Right atrium auricular region (tissue), 2 donors: ENCODE data around the gene UROS. TPM values are rescaled to one million over a fixed set of nuclear protein-coding genes. Genes with fewer than 3 reads are reported as not detected.

Source experiments
- DNase-seq: peaks from one replicate; pipeline ENCODE4 v3.0.0-alpha.2; 2019; ENCODE audit warnings: low spot score
- H3K27ac ChIP-seq, 2 donors: fragments of 200-600 bp; sonication (generic); 1 replicate in 1 of 2; 2 replicates in 1 of 2; pipeline ENCODE4 v1.5.1; 2016 to 2019
- H3K27me3 ChIP-seq, 2 donors: fragments of 200-600 bp; sonication (generic); one replicate each; pipeline versions ENCODE4 v1.5.1 to v1.6.0; 2017 to 2019
- H3K36me3 ChIP-seq: fragments of 200-600 bp; sonication (generic); one replicate; pipeline ENCODE4 v1.5.1; 2016
- H3K4me1 ChIP-seq, 2 donors: fragments of 200-600 bp; sonication (generic); one replicate each; pipeline versions ENCODE4 v1.5.1 to v1.6.0; 2017 to 2019
- H3K4me3 ChIP-seq, 2 donors: fragments of 200-600 bp; sonication (generic); 1 replicate in 1 of 2; 2 replicates in 1 of 2; pipeline ENCODE4 v1.5.1; 2017 to 2019; ENCODE audit warnings: mild to moderate bottlenecking in 1 of 2, moderate library complexity in 1 of 2
- H3K9me3 ChIP-seq, 2 donors: fragments of 200-600 bp; sonication (generic); one replicate each; pipeline ENCODE4 v1.5.1; 2019
- total RNA-seq, 2 donors: library from RNA; depleted of rRNA; stranded (reverse); fragments of >200 nt; gene quantifications; one replicate each; pipeline ENCODE4 v1.1.0, GENCODE V29; 2016
- TF ChIP-seq, protein P1 (sequence below), 2 donors: fragments of 200-600 bp; sonication (generic); IDR thresholded peaks; one replicate each; pipeline ENCODE4 v1.5.1; 2019; ENCODE audit warnings: antibody characterized with exemption in 2 of 2

Gene UROS
- total RNA-seq, 2 donors from 2014 or later: 54.1 to 81.0 TPM

DNA sequence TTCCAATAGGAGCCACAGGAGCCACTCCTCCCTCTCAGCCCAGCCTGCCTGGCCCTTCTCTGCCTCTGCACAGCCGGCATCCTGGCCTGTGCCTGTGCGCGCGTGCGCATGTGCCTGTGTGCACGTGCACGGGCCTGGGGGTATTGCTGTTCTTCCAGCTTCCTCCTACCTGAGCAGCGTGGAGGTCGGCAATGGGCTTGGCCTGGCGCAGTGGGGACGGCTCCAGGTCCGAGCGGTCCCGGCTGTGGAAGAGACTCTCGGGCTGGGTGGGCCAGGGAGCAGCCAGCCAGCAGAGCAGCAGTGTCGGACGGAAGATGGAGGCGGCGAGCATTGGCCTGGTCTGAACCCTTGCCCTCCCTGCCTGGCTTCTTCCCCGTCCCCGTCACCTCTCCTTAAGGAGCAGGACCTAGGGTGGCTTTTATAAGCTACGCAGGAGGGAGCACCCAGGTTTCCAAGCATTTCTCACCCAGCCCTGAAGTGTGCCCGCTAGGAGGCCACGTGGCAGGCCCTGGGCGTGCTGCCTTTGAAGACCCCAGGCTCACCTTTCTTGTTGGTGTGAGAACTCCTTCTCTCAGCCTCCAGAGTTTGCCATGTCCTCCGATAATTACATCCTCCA is 47.5 kb downstream of the UROS start, which contains the start of gene MMP21:
MMP21 (minus strand) TSS at position 331 of the 616 bp plus-strand sequence; CDS start at position 331, 0 bp downstream.
- DNase-seq: no peak
- no peaks in the 10 kb centered on the region for H3K36me3 ChIP-seq
- H3K27ac ChIP-seq: no peak within 1 kb of the TSS
- no peaks in the 10 kb centered on the region for H3K4me1 ChIP-seq
- no peak within 1 kb of the TSS for H3K4me3 ChIP-seq
- TF ChIP-seq, protein P1, sequence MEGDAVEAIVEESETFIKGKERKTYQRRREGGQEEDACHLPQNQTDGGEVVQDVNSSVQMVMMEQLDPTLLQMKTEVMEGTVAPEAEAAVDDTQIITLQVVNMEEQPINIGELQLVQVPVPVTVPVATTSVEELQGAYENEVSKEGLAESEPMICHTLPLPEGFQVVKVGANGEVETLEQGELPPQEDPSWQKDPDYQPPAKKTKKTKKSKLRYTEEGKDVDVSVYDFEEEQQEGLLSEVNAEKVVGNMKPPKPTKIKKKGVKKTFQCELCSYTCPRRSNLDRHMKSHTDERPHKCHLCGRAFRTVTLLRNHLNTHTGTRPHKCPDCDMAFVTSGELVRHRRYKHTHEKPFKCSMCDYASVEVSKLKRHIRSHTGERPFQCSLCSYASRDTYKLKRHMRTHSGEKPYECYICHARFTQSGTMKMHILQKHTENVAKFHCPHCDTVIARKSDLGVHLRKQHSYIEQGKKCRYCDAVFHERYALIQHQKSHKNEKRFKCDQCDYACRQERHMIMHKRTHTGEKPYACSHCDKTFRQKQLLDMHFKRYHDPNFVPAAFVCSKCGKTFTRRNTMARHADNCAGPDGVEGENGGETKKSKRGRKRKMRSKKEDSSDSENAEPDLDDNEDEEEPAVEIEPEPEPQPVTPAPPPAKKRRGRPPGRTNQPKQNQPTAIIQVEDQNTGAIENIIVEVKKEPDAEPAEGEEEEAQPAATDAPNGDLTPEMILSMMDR (IDR thresholded peaks at IDR 0.05): no peak
- no peaks in the 10 kb centered on the region for H3K9me3 ChIP-seq
- no peaks in the 10 kb centered on the region for H3K27me3 ChIP-seq

DNA sequence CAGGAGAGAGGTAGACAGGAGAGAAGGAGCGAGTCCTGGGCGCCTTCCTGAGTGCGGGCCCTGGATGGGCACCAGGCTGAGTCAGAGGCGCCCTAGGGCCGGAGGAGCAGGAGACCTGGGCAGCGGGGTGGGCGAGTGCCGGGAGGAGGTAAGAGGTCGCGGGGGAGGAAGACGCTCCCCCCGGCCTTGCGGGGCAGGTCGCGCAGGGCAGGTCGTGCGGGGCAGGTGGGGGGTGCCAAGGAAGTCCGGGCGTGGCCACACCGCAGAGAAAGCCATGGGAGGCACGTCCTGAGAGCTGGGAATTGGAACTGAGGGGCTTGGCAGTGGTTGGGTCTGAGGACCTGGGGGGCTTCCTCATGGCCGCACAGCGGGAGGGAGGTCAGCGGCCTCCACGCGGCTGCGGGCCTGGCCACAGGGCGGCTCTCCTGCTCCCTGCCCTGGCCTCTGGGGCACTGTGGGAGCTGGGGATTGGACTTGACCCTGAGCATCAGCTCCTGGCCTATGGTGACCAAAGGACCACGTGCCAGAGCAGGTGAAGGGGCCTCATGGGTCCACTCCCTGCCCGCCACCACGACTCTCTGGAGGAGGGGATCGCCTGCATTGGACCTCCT is 48.4 kb downstream of the UROS start:
- DNase-seq: no peak
- Histone ChIP-seq H3K4me3 (no peak overlapping the region), H3K9me3 (no peaks in the 10 kb centered on the region), H3K36me3 (no peaks in the 10 kb centered on the region), H3K4me1 (no peaks in the 10 kb centered on the region), H3K27me3 (no peaks in the 10 kb centered on the region), H3K27ac (no peak overlapping the region)
- TF ChIP-seq, protein P1 (IDR thresholded peaks at IDR 0.05): no peak

DNA sequence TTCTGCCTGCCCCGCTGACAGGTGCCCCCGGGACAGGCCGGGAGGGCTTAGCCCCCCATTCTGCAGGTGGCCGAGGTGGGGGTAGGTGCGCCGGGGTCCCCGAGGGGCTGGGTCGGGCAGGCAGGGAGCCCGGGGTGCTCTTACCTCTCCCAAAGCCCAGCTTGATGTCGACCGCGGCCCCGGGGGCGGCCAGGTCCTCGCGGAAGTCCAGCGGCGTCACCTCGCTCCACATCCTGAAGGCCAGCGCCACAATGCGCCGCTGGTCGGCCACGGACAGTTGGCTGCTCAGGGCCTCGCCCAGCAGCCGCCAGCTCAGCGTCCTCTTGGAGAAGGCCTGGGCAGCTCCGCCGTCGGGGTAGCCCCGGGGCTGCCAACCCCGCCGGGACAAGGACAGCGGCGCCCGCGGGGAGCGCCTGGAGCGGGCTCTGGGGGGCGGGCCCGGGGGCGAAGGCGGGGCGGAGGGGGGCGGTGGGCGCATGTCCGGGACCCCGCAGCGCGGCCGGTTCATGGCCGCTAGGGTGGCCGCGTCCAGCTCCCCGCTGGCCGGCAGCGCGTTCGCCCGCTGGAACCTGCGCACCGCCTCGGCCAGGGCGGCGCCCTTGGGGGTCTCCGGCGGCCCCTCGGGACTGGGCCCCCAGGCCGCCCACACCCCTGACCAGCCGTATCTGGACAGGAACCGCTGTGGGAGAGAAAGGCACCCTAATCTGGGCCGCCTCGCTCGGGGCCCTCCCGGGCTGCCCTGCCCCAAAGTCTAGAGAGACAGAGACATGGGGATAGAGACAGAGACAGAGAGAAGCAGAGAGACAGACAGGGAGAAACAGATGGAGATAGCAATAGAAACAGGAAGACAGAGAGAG is 49.1 kb downstream of the UROS start:
- Histone ChIP-seq H3K27ac (no peak overlapping the region), H3K4me1 (peaks cover 0 to 5% of the 10 kb centered on the region in 2 donors), H3K27me3 (no peaks in the 10 kb centered on the region), H3K36me3 (no peaks in the 10 kb centered on the region), H3K4me3 (peak overlapping the region in 1 of 2 donors; percentile 24), H3K9me3 (no peaks in the 10 kb centered on the region)
- TF ChIP-seq, protein P1 (IDR thresholded peaks at IDR 0.05): no peak
- no peak for DNase-seq

DNA sequence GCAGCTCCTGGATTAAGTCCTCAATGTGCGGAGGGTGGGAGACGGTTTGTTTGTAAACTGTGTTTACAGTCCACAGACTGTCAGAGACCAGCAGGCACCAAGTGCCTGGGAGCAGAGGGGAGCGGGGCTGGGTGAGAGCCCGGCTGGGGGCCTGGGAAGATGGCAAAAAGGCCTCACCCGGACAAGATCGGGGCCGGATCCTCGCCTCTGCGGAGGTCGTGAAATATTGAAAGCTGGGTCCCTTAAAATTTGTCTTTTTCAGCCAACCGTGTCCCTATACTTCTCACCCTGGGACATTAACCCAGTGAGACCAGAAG is 50.2 kb downstream of the UROS start:
- Histone ChIP-seq H3K4me3 (no peak overlapping the region), H3K36me3 (no peaks in the 10 kb centered on the region), H3K27me3 (no peaks in the 10 kb centered on the region), H3K27ac (no peak overlapping the region), H3K4me1 (peaks cover 0 to 16% of the 10 kb centered on the region in 2 donors), H3K9me3 (no peaks in the 10 kb centered on the region)
- no peak for DNase-seq
- TF ChIP-seq, protein P1 (IDR thresholded peaks at IDR 0.05): no peak

DNA sequence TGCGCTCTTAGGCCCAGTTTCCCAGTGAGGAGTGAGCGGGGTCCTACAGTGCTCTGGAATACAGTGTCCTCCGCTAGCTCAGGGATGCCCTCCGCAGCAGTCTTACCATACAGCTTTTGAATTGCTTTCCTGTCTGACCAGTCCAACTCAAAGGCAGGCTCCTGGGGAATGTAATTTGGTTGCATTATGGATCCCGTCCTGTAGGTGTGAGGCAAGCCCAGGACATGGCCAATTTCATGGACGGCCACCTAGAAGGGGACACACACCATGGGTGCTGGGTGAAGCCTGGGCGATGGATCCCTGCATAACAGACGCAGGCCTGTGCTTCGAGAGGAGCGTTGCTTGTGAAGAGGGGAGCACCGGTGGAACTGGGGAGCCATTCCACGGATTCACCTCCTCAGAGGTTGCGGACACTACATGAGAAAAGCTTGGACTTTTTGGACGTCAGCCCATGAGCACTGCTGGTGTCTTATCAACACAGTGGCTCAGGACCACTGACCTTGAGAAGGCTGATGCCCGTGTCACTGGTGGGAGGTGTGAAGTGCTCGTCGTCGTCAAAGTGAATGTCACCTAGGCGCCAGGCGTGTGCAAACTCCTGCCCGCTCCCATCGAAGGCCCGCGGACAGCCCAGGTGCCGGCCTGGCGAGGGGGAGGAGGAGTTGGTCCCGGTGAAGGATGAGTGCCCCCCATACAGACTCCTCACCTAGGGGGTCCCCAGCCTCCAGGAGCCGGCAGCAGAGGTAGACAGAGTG is 50.8 kb downstream of the UROS start:
- no peaks in the 10 kb centered on the region for H3K36me3 ChIP-seq
- TF ChIP-seq, protein P1 (IDR thresholded peaks at IDR 0.05): no peak
- no peaks in the 10 kb centered on the region for H3K9me3 ChIP-seq
- no peaks in the 10 kb centered on the region for H3K27me3 ChIP-seq
- H3K4me1 ChIP-seq: peaks cover 0 to 21% of the 10 kb centered on the region in 2 donors
- H3K4me3 ChIP-seq: no peak overlapping the region
- no peak for DNase-seq
- no peak overlapping the region for H3K27ac ChIP-seq
